ENCODE results near the gene PDGFC. TPM values are rescaled to one million over a fixed set of nuclear protein-coding genes. Genes with fewer than 3 reads are reported as not detected.

The PDGFC gene
- total RNA-seq, 1 donor from 2014 or later, result 47.3 TPM

- no peak for DNase-seq
Measured at GRCh38 chr4:156778093-156778492, 193.5 kb downstream of the PDGFC start.

GRCh38 chr4:156775813-156776212, 195.8 kb downstream of the PDGFC start:
- DNase-seq, result no peak

GRCh38 chr4:156774422-156774821, 197.2 kb downstream of the PDGFC start:
- DNase-seq, result no peak

GRCh38 chr4:156773648-156774357, 197.8 kb downstream of the PDGFC start:
- no peak for DNase-seq

- peak; percentile 56 for DNase-seq
Measured at GRCh38 chr4:156771171-156771837, 200.3 kb downstream of the PDGFC start.

GRCh38 chr4:156770140-156770539, 201.5 kb downstream of the PDGFC start:
- no peak for DNase-seq

- no peak for DNase-seq
Measured at GRCh38 chr4:156767911-156768415, 203.6 kb downstream of the PDGFC start.

- no peak for DNase-seq
Measured at GRCh38 chr4:156766846-156767245, 204.8 kb downstream of the PDGFC start.

GRCh38 chr4:156765277-156765676, 206.3 kb downstream of the PDGFC start:
- DNase-seq, result no peak

GRCh38 chr4:156764846-156765245, 206.8 kb downstream of the PDGFC start:
- DNase-seq, result no peak

GRCh38 chr4:156764145-156764544, 207.5 kb downstream of the PDGFC start:
- DNase-seq, result no peak

GRCh38 chr4:156763511-156763910, 208.1 kb downstream of the PDGFC start:
- DNase-seq, result no peak

- DNase-seq, result no peak
Measured at GRCh38 chr4:156762851-156763250, 208.7 kb downstream of the PDGFC start.

- no peak for DNase-seq
Measured at GRCh38 chr4:156756118-156756517, 215.5 kb downstream of the PDGFC start.

- DNase-seq, result no peak
Measured at GRCh38 chr4:156754832-156755570, 216.6 kb downstream of the PDGFC start.

- peak; percentile 25 for DNase-seq
Measured at GRCh38 chr4:156751486-156751885, 220.1 kb downstream of the PDGFC start.

GRCh38 chr4:156749426-156750403, 221.9 kb downstream of the PDGFC start:
- no peak for DNase-seq

- DNase-seq, result no peak
Measured at GRCh38 chr4:156746111-156746510, 225.5 kb downstream of the PDGFC start.

GRCh38 chr4:156738766-156739165, 232.8 kb downstream of the PDGFC start:
- DNase-seq, result no peak

GRCh38 chr4:156734965-156735895, 236.4 kb downstream of the PDGFC start:
- no peak for DNase-seq

GRCh38 chr4:156733582-156733981, 238.0 kb downstream of the PDGFC start:
- DNase-seq, result no peak
